T-helper 1 cell (primary cell): ENCODE data around the gene SEMA3A.

Source experiments
- DNase-seq, 5 donors: peaks; one replicate each; pipeline ENCODE4 v3.0.0-alpha.2; 2012 to 2020

Gene SEMA3A

GRCh38 chr7:84195295-84196060 lies 889 bp upstream of the SEMA3A start:
- no peak for DNase-seq

- no peak for DNase-seq
These were observed 842 bp downstream of the SEMA3A start for GRCh38 chr7:84193747-84194146.

GRCh38 chr7:84191842-84192241 lies 2.7 kb downstream of the SEMA3A start:
- DNase-seq, result no peak

- DNase-seq, result no peak
These were observed 3.3 kb downstream of the SEMA3A start for GRCh38 chr7:84191261-84191660.

DNA sequence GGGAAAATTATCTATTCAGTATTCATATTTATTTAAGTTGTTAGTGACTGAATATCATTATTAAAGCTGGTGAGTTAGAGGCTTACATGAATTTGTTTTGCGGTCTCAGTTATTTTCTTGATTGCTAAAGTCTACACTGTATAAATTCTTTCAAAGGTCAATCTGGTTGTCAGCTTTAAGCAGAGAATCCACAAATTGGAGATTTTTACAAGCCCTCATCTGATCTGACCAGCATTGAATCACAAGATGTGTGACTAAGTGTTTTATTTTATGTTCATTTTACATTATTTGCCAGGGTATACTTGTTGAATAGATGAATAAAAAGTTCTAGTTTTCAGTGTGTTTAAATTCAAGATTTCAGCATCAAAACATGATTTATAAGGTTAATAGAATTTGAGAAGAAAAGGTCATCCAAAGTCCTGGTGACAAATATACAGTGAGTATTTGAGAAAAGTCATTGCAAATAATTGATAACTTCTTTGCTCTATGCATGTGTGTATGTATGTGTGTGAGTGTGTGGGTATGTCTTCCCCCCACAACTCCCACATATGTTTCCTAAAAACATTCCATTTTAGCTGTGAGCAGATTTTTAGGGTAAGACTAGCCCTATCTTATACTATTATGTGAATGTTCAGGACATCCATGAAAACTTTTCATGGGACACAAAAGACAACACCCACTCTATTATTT lies 4.4 kb downstream of the SEMA3A start:
- no peak for DNase-seq

- DNase-seq, result no peak
These were observed 5.7 kb downstream of the SEMA3A start for GRCh38 chr7:84188786-84189405.

- DNase-seq, result no peak
These were observed 6.6 kb downstream of the SEMA3A start for GRCh38 chr7:84187813-84188510.

- no peak for DNase-seq
These were observed 7.3 kb downstream of the SEMA3A start for GRCh38 chr7:84187087-84187805.

DNA sequence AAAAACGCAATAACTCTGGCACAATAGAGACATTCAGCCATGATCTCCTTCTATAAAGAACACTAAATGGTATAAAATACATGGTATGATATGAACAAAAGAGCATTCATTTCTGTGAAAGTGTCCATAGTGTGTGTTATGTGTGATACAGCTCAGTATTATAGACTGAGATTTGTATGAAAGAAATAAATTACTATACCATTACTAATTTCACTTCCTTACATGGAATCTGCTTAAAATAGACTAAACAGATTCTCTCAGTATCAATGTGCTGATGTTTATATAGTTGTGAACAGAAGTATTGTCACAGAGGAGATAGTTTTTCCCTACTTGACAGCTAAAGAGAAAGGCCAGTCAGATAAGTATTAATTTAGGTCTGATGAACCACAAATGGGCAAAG lies 10.8 kb downstream of the SEMA3A start:
- no peak for DNase-seq

DNA sequence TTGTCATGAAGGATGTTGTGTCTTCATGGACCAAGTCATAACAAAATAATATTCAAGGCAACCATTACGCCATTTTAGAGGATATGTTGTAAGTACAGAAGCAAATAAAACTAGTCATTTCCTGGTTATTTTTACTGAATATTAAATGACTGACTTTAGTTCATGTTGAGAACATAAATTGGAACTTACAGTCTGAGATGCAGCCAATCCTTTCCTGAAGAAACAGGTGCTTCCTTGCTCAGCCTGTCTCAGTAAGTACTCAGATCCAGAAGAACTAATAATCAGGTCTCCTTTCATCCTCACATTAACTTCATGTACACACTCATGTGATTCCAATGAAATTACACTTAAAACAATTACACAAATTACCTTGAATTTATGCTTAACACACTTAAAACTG lies 12.3 kb downstream of the SEMA3A start:
- no peak for DNase-seq

DNA sequence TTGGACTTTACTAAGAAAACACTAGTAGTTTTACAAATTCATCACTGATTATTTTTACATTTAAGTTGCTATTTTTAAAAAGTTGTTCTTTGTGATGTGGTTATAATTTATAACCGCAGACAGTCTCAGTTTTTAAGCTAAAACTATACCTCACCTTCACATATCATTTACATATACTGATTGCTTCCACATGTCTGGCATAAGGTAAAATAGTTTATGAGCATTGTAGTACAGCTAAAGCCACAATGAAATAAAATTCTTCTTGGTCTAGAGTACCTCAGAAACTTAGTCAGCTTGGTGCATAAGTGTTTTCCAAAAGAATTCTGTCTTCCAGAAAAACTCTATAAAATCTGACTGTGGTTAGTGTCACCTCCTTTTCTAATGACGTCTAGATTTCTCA lies 13.0 kb downstream of the SEMA3A start:
- DNase-seq, result no peak

DNA sequence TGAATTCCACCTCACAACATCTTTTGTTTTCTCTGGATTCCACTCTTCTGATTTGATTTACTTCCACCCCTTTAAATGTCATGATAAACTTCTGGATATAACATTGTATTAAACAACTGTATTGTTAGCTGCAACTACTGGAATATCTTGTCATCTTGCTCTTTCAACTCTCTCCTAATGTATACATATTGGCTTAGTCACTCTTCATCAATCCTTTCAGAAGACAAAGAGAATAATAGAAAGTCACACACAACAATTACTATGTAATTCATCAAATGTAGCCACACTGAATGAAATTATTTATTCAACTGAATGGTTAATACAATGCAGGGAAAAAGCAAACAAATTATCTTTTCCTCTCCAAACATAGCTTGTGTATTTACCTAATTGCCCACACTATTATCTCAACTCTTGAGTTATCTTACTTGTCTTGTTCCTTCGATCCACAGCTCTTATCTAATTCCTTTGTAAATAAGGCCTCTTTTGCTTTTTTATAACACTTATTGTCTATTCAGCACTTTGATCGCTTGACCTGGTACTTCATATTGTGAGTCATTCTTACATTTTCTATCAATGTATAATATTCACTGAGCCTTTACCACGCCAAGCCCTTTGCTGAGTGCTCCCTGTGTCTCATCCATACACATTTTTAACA lies 16.7 kb downstream of the SEMA3A start:
- no peak for DNase-seq

DNA sequence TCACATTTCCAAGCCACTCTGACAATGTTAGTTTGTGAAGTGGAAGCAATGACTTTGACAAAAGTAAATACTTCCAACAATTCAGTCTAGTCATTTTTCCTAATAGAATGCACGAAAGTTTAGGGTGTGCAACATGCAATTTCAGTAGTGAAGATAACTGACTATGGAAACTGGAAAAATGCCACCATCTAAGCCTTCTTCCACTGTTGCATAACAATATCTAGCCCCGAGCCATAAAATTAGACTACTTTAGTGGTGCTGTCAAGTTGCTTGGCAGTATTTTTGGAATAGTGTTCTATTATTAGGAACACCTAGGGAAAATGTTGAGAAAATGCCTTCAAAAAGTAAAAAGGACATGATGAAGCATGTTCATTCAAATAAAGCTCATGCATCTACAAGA lies 17.9 kb downstream of the SEMA3A start:
- DNase-seq, result no peak

DNA sequence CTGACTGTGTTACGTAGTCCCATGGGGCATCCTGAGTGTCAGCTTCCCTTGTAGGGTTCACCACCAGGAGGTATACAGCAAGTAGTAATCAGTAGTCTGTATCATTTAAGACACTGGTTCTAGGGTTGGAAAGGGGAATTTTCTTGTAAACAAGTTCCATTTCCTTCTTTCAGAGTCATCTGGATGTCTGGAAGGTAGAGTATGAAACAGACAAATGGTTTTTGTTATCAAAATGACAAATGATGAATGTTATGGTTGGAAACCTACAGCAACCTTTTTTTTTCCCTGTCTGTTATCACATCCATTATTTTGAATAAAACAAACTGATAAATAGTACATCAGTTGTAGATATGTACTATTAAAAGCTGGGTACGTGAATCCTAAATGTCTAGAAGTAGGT lies 19.1 kb downstream of the SEMA3A start:
- no peak for DNase-seq

DNA sequence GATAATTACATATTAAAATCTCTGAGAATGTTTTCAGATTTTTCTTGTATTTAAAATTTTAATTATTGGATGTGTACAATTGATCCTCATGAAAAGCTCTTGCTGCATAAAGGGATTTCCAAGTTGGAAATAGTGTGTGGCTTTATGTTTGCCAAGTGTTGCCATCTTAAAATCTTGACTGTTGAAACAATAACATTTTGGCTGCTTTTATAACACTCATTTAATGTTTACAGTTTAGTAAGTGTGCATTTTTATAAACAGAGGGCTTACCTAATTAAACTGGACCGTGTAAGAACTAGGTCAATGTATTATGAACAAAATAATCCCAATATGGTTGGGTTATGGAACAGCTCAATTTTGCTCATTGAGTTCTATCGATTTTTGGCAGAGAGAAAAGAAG lies 23.9 kb downstream of the SEMA3A start:
- no peak for DNase-seq

- DNase-seq, result no peak
These were observed 32.0 kb downstream of the SEMA3A start for GRCh38 chr7:84162584-84162983.

- DNase-seq, result no peak
These were observed 32.5 kb downstream of the SEMA3A start for GRCh38 chr7:84162125-84162524.

GRCh38 chr7:84161398-84161797 lies 33.2 kb downstream of the SEMA3A start:
- DNase-seq, result no peak

- no peak for DNase-seq
These were observed 35.2 kb downstream of the SEMA3A start for GRCh38 chr7:84159435-84159834.

DNA sequence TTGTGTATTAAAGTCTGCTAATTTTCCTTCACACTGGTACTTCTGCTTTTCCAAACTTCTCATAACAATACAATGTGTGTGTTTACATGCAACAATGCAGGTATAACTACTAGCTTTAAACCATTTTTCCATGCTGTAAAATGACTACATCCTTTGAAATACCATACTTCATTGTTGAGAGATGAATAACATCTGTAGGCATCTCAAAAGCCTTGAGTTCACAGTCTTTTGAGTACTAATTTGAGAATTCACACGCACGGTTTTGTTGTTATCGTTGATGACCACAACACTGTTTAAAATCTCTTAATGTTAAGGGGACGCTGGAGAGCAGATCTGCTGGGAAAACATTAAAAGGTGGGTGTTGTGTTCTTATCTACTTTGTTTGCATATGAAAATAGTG lies 37.4 kb downstream of the SEMA3A start:
- no peak for DNase-seq

GRCh38 chr7:84154991-84155781 lies 39.4 kb downstream of the SEMA3A start:
- no peak for DNase-seq
